GM12891 (cell line): ENCODE results near the gene ZBTB16.

ENCODE experiments used
- PAX5 ChIP-seq: IDR thresholded peaks from 2 replicates; pipeline ENCODE4 v1.6.1; 2011; ENCODE audit warnings: low read length, moderate library complexity, mild to moderate bottlenecking; ENCODE audit not compliant: insufficient read depth, severe bottlenecking
- POLR2A ChIP-seq: IDR thresholded peaks from 2 replicates; pipeline ENCODE4 v1.6.1; 2011; ENCODE audit warnings: low read depth, low read length, control low read depth
- POLR2AphosphoS5 ChIP-seq: IDR thresholded peaks from 2 replicates; pipeline ENCODE4 v1.6.1; 2011; ENCODE audit warnings: low read depth, low read length, control low read depth
- POU2F2 ChIP-seq: IDR thresholded peaks from 2 replicates; pipeline ENCODE4 v1.6.1; 2011; ENCODE audit warnings: low read depth, mild to moderate bottlenecking, control low read depth, low read length, moderate library complexity
- SPI1 ChIP-seq: IDR thresholded peaks from 2 replicates; pipeline ENCODE4 v1.6.1; 2011; ENCODE audit warnings: low read depth, low read length, control low read depth
- TAF1 ChIP-seq: IDR thresholded peaks from 2 replicates; pipeline ENCODE4 v1.6.1; 2011; ENCODE audit warnings: low read depth, low read length, control low read depth

- TF ChIP-seq POU2F2 (no peak), POLR2AphosphoS5 (no peak), POLR2A (no peak), TAF1 (no peak), PAX5 (no peak), SPI1 (no peak)
Observed at GRCh38 chr11:114075891-114076441, 16.5 kb downstream of the ZBTB16 start.
